Smooth muscle cell (in vitro differentiated cells): Measurements from ENCODE around the gene HRH4. TPM values are rescaled to one million over a fixed set of nuclear protein-coding genes. Genes with fewer than 3 reads are reported as not detected.

Experiments
- DNase-seq: peaks from one replicate; lab custom pipeline; 2025; ENCODE audit not compliant: unreplicated experiment; lab: John Stamatoyannopoulos, UW
- H2AFZ ChIP-seq: fragments of 200-600 bp; sonication (generic); 2 replicates; pipeline ENCODE4 v1.6.0; 2016; ENCODE audit warnings: antibody characterized with exemption, low read depth, mild to moderate bottlenecking
- H3F3A ChIP-seq: fragments of 200-600 bp; sonication (generic); 2 replicates; pipeline ENCODE4 v1.6.0; 2017; ENCODE audit warnings: antibody characterized with exemption, low read depth
- H3K27ac ChIP-seq: fragments of 200-600 bp; sonication (generic); 2 replicates; pipeline ENCODE4 v1.5.1; 2016; ENCODE audit warnings: low read depth, mild to moderate bottlenecking
- H3K27me3 ChIP-seq: fragments of 200-600 bp; sonication (generic); 2 replicates; pipeline ENCODE4 v1.6.1; 2016; ENCODE audit warnings: low read depth, mild to moderate bottlenecking
- H3K36me3 ChIP-seq: fragments of 200-600 bp; sonication (generic); 2 replicates; pipeline ENCODE4 v1.5.1; 2016; ENCODE audit warnings: low read depth
- H3K4me1 ChIP-seq: fragments of 200-600 bp; sonication (generic); 2 replicates; pipeline ENCODE4 v1.5.1; 2016; ENCODE audit warnings: low read depth
- H3K4me2 ChIP-seq: fragments of 200-600 bp; sonication (generic); 2 replicates; pipeline ENCODE4 v1.6.0; 2016; ENCODE audit warnings: mild to moderate bottlenecking
- H3K4me3 ChIP-seq: fragments of 200-600 bp; sonication (generic); 2 replicates; pipeline ENCODE4 v1.5.1; 2016; ENCODE audit warnings: mild to moderate bottlenecking
- H3K79me2 ChIP-seq: fragments of 200-600 bp; sonication (generic); 2 replicates; pipeline ENCODE4 v1.6.0; 2016; ENCODE audit warnings: low read depth, mild to moderate bottlenecking
- H3K9ac ChIP-seq: fragments of 200-600 bp; sonication (generic); 2 replicates; pipeline ENCODE4 v1.6.0; 2016; ENCODE audit warnings: low read depth
- H3K9me3 ChIP-seq: fragments of 200-600 bp; sonication (generic); replicated peaks from 2 replicates; pipeline ENCODE4 v1.5.1; 2016; ENCODE audit warnings: low read depth
- H4K20me1 ChIP-seq: fragments of 200-600 bp; sonication (generic); 2 replicates; pipeline ENCODE4 v1.6.0; 2016; ENCODE audit warnings: low read depth
- CTCF ChIP-seq: fragments of 200-600 bp; sonication (generic); IDR thresholded peaks from 2 replicates; pipeline ENCODE4 v1.5.1; 2017; ENCODE audit warnings: borderline replicate concordance, mild to moderate bottlenecking, antibody characterized with exemption; ENCODE audit not compliant: insufficient read depth, poor library complexity, severe bottlenecking
- WGBS: methylation state at CpG from one replicate; pipeline ENCODE4 v1.1.7; 2016; ENCODE audit warnings: low lambda C conversion rate; 5-methylcytosine and 5-hydroxymethylcytosine counted together
- polyA plus RNA-seq: library from polyadenylated mRNA; unstranded; fragments of >200 nt; fragmentation: Nextera tagmentation; extraction: Ambion mirVana; gene quantifications from 2 replicates; pipeline ENCODE4 v1.2.1, GENCODE V29; 2016
- total RNA-seq: library from RNA; depleted of rRNA; stranded (reverse); fragments of >200 nt; gene quantifications from 2 replicates; pipeline ENCODE4 v1.2.3, GENCODE V29; 2014

Gene HRH4
- total and polyA plus RNA-seq, 2 experiments from 2014 or later = not detected

- no peaks in the 10 kb centered on the region for H3K9me3 ChIP-seq
- no peaks in the 10 kb centered on the region for H4K20me1 ChIP-seq
- H3K79me2 ChIP-seq = no peaks in the 10 kb centered on the region
- H3K36me3 ChIP-seq = no peaks in the 10 kb centered on the region
- WGBS = 88% methylated on average over 21 of the region's 21 CpGs
- no peak for TF ChIP-seq CTCF
- no peak overlapping the region for H2AFZ ChIP-seq
- H3K4me1 ChIP-seq = no peaks in the 10 kb centered on the region
- no peak overlapping the region for H3K27ac ChIP-seq
- no peak overlapping the region for H3K4me2 ChIP-seq
- no peak overlapping the region for H3K4me3 ChIP-seq
- H3F3A ChIP-seq = peaks cover 4% of the 10 kb centered on the region
- H3K9ac ChIP-seq = no peak overlapping the region
- no peak for DNase-seq
- no peaks in the 10 kb centered on the region for H3K27me3 ChIP-seq
Observed at GRCh38 chr18:24491927-24492834, 31.7 kb downstream of the HRH4 start.

DNA sequence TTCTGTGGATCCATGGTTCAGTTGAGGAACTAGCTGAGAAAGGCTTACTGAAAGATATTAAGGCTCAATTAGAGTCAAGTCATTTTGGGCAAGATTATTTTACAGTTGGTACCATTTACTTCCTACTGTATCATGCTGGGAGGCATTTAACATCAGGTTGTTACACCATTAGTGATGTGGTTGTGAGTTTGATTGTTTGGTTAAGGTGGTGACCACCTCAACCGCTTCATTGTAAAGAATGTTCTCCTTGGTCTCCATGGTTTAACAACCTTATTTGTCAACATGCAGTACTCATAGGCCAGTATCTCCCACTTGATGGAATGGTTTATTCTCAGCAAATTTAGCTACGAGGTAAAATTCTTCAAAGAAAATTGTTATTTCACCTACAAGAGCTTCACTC lies 34.1 kb downstream of the HRH4 start:
- Histone ChIP-seq H3K79me2 (no peaks in the 10 kb centered on the region), H3K4me3 (no peak overlapping the region), H3K9ac (no peak overlapping the region), H3K27me3 (no peaks in the 10 kb centered on the region), H2AFZ (no peak overlapping the region), H3K9me3 (no peaks in the 10 kb centered on the region), H3K36me3 (no peaks in the 10 kb centered on the region), H3K27ac (no peak overlapping the region), H3K4me1 (no peaks in the 10 kb centered on the region), H4K20me1 (no peaks in the 10 kb centered on the region), H3K4me2 (no peak overlapping the region), H3F3A (peaks cover 8% of the 10 kb centered on the region)
- no peak for TF ChIP-seq CTCF
- DNase-seq = no peak
- WGBS = 96% methylated on average over 2 of the region's 2 CpGs

GRCh38 chr18:24497031-24497754 lies 36.8 kb downstream of the HRH4 start:
- peaks cover 8% of the 10 kb centered on the region for H3F3A ChIP-seq
- no peaks in the 10 kb centered on the region for H3K36me3 ChIP-seq
- H3K27me3 ChIP-seq = no peaks in the 10 kb centered on the region
- H4K20me1 ChIP-seq = no peaks in the 10 kb centered on the region
- peak overlapping the region; percentile 55 for H3K27ac ChIP-seq
- DNase-seq = no peak
- no peak for TF ChIP-seq CTCF
- WGBS = 87% methylated on average over 1 of the region's 1 CpG
- no peaks in the 10 kb centered on the region for H3K4me1 ChIP-seq
- no peaks in the 10 kb centered on the region for H3K9me3 ChIP-seq
- peak overlapping the region; percentile 53 for H3K4me2 ChIP-seq
- no peaks in the 10 kb centered on the region for H3K79me2 ChIP-seq
- H3K9ac ChIP-seq = no peak overlapping the region
- no peak overlapping the region for H3K4me3 ChIP-seq
- no peak overlapping the region for H2AFZ ChIP-seq
